Measurements from ENCODE around the gene CHAD.

- TF ChIP-seq CTCF (IDR thresholded peaks at IDR 0.05) (no peak), POLR2AphosphoS5 (IDR thresholded peaks at IDR 0.05) (no peak), POLR2A (IDR thresholded peaks at IDR 0.05) (no peak), EP300 (IDR thresholded peaks at IDR 0.05) (no peak)
These were observed 37.7 kb downstream of the CHAD start for GRCh38 chr17:50430821-50431618.
